Astrocyte of the hippocampus (primary cell): Measurements from ENCODE around the gene TTLL11.
A peak's percentile ranks its signal among the peaks of the same experiment; 100 is the strongest.

ENCODE experiments used
- DNase-seq: peaks from one replicate; pipeline ENCODE4 v3.0.0; 2011; ENCODE audit warnings: low read depth, low spot score

TTLL11 gene

DNA sequence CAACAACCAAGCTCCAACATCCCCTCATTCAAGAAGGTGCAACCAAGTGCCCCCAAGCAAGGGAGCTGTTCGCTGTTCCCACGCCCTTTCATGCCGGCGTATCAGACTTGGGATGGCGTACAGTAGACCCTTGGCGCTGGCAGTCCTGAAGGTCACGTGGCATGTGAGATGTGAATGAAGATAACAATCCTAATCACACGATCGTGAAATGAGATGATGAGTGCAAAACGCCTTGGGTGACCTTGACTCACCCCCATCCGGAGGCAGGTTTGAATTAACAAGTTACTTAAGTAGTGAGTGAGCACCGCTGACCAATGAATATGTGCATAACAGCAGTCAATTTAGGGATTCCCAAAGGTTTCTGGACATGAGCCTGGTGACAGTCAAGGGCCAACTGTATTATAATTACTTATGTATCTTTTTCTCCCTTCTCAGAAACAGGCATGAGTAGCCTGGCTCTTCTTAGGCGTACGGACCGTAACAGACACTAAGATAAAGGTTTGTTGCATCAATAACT, 150.2 kb downstream of the TTLL11 start:
- no peak for DNase-seq

DNA sequence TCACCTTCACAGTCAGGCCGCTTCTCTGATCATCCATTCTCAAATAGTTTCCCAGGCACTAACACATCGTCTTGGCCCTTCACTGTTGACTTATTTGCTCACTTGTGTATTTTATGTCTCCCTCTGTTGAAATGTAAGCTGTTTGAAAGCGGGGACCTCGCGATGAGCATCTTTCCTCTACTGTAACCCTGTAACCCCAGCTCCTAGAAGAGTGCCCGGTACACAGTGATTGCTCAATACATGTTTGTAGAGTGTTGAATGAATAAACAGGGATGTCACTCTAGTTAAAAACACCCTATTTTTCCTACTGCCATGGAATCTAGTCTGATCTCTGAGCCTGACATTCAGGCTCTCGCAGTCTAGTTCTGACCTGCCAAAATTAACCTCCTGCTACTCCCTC, 150.8 kb downstream of the TTLL11 start:
- no peak for DNase-seq

DNA sequence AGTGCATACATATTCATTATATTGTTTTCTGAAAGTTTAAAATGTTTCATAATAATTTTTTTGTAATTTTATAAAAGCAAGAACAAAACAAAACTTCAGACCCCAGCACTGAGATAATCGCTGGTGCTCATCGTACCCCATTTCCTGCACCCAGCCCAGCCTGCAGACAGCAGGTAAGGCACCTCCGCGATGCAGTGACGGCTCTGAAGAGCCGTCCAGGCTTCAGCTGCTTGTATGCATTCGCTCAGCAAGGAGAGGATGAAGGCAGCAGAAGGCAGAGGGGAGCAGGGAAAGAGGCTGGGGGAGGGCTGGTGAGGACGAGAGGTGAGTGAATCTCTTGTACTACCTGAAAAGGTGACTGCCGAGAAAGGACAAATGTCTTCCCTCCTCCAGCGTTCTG, 153.5 kb downstream of the TTLL11 start:
- DNase-seq = no peak

DNA sequence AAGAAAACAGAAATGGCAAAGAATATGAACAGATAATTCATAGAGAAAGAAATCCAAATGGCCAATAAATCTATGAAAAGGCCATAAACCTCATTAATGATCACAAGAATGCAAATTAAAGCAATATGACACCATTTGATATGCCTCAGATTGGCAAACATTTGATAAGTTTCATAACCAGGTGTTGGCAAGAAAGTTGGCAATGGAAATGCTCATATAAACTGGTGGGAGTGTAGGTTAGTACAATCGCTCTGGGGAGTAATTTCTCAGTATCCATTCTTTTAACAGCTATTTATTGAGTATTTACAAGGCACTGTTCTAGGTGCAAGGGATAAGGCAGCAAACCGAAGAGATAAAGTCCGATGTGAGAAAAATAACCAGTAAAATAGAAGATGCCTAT, 154.5 kb downstream of the TTLL11 start:
- no peak for DNase-seq

DNA sequence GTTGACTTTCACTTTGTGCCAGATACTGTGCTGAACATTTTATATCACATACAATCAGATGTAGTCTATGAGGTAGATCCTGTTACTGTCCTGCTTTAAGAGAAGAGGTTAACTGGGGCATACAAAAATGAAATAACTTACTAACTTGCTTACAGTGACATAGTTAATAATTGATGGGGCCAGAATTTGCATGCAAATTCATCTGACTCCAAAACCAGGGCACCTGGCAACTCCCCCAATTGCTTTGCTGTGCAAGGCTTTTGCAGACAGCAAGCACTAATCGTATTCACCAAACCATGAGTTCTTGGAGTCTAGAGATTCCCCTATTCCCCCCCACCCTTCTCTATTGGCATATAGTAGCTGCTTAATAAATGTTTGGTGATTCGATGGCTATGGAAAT, 155.9 kb downstream of the TTLL11 start:
- no peak for DNase-seq

DNA sequence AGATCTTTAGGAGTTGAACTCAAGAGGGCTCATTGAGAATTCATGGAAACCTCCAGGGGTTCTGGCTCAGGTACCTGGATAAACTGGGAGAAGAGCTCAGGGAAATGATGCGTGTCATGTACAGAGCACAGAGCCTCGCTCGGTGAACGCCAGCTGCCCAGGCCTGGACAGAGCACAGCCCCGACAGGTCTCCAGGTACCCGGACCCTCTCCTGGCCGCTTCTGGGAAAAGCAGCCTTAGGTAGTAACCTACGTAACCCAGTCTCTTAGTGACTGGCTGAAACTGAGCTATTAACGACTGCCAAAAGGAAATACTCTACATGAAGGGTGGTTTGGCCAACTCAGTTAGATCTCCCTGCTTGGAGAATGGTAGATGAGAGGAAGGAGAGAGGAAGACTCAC, 157.4 kb downstream of the TTLL11 start:
- DNase-seq = no peak

DNA sequence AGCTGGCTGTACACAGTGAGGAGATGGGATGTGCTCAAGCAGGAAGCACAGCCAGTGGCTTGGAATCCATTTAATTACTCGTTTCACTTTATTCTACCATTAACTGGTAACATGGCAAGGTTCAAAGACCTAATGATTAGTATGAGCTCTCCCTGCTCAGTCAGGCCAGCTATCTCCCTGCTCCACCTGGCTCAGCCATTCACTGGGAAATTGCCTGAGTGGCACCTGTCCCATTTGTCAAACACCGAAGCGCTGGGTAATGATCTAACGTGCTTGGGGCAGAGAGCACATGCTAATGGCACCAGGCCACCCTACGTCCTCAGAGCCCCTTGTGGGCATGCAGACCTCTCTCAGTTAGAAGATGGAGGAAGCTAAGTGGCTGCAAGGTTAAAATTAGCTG, 162.2 kb downstream of the TTLL11 start:
- DNase-seq = no peak

DNA sequence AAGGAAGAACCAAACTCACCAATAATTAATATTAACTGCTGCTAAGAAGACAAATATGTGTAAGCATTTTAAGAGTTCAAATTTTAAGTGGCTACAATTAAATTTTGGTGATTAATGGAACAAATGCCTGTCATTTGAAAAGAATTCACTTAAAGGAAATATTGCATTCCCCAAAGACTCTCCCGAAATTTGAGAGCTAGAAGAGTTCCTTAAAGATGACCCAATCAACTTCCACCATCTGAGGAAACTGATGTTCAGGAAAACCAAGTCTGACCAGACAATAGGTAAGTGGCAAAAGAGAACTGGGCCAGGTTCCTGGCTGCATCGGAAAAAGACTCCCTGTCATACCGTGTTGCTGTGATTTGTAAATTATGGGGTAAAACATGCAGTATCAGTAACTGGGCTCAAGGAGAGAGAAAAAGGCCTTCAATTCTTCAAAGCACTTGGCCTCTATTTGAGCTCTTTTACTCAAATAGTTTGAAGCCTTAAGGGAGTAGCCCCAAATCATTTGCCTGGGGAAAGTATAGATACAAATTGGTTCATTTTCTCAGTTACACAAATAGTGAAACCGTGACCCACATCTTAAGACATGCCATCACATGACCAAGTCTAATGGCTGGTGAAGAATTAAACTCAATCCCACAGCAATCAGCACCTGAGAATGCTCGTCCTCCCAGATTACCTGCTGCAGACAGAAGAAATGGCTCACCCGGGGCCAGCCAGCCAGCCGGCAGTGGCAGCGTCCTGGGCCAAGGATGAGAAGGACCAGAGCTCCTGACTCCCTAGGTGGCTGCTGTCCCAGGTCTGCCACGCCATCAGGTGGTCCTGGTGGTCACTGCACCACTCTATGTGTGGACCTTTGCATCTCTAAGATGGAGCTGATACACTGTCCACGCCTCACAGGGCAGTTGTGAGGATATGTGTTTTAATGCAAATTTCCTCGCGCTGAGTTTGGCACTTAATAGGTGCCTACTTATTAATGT, 162.9 kb downstream of the TTLL11 start:
- DNase-seq = no peak

DNA sequence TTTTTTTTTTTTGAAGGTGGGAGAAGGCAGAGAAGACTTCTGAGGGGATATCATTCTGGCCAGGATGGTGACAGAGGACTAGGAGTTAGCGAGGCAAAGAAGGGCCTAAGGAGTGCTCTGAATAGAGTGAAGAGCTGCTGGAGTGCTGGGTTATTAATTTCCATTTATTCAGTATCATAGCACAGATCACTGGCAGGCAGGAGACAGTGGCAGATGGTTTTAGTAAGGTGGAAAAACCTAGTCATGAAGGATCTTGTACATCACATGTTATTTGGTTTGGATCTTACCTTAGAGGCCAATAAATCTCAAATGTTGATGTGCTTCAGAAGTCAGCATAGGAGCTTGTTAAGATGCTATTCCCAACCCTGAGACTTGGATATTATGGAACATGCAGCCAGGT, 165.5 kb downstream of the TTLL11 start:
- no peak for DNase-seq

DNA sequence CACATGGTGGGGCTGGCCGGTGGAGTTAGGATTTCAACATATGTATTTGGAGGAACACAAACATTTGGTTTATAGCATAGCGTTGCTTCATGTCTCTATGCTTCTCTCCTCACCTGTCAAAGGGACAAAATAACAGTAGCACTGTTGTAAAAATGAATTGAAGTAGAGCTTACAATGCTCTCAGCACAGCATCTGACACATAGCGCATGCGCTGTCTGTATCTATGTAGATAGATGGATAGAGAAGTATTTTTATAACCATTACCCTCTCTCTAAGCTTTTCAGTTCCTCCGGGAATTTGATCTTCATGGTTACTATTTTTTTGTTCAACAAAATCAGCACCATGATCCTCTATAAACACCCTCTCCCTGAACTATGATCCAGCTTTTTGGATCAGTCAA, 166.0 kb downstream of the TTLL11 start:
- DNase-seq = no peak

DNA sequence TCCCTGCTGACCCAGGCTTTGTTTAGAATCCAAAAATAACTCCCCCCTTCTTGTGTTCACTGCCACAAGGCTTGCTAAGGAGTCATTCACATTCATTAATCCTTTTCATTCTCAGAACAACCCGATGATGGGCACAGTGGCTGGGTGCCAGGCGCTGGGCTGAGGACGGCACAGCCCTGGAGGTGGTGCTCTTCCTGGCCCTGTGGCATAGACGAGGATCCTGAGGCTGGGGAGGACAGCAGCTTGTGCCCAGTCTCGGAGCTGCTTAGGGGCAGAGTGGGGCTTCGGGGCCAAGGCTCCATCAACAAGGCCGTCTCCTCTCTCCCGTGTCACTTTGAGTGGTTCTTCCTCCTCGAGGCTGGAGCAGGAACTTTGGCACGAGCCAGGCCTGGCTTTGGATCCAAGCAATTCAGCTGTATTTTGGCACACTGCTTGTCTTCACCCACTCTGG, 166.7 kb downstream of the TTLL11 start:
- DNase-seq = peak; percentile 55

DNA sequence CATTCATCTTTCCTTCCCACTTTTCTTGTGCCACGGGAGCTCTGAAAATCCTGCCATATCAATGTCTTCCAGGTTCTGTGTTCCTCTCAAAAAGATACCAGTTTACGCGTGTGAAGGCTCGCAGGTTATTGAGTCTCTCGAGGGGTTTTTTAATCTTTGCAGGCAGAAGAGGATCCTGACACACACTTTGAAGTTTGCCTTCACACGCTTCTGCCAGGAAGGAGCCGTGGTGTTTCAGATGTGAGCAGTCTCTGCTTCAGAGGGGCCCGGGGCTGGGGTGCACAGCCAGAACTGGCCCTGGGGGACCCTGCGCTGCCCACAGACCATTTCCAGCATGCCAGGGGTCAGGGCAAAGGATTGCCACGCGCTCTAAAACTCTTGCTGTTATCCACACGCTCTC, 167.2 kb downstream of the TTLL11 start:
- DNase-seq = no peak

DNA sequence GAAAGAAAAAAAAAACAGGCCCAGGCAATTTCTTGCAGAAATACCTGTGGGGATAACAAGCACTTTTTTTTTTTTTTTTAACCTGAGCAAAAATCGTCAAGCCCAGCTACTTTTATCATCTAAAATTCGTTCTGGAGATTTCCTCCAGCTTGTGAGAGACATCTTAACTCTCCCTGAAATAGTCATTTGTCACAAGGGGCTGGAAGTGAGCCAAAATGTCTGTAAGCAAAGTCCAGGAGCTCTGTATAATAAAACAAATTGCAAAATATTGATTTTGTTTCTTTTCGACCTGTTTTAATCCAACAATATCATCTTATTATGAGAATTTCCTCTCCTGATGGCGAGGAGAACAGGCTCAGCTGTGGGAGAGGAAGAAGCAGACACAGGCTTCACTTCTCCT, 168.4 kb downstream of the TTLL11 start:
- DNase-seq = no peak

DNA sequence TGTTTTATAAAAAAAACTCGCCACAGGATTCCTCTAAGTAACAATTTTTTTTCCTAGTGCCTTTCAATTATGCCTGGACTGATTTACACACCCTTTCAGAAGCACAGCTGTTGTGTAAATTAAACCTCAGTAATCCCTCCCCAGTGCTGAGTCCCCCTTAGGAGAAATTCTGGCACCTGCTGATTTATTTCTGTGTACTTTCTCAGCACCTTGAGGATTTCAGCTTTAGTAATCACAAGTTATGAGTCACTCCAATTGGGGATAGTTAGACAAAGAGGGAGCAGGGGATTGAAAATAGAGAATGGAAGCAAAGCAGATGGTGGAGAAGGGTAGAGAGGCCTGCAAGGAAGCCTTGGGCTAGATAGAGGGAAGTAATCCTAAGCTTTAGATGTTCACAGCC, 171.7 kb downstream of the TTLL11 start:
- no peak for DNase-seq

DNA sequence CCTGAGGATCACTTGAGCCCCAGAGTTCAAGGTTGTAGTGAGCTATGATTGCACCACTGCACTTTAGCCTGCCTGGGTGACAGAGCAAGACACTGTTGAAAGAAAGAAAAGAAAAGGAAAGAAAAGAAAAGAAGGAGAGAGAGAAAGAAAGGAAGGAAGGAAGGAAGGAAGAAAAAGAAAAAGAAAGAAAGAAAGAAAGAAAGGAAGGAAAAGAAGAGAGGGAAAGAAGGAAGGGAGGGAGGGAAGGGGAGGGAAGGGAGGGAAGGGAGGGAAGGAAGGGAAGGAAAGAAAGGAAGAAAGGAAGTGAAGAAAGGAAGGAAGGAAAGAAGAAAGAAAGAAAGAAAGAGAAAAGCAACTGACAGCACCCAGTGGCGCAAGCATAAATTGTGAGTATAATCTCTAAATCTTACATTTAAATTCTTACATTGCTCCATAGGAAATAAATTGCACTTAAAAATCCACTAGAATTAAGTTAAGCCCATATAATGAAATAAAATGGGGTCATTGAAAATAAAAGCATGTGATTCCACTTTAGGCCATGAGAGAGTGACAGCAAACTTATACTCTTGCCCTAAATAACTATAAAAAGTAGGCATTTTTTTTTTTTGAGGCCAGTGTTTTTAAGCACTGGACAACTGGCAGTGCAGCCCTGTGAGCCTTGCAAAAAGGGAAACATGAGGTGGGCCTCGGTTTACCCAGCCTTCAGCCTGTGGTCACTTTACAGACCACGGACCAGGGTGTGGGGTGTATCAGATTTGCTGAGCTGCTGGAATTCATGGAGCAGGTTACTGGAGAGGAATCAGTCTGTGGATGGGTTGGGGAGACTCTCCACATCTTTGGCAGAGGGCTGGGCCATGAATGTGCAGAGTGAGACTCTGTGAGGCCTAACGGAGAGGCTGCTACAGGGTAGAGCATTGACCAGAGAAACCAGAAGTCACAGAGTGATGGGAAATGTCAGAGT, 175.5 kb downstream of the TTLL11 start:
- no peak for DNase-seq

DNA sequence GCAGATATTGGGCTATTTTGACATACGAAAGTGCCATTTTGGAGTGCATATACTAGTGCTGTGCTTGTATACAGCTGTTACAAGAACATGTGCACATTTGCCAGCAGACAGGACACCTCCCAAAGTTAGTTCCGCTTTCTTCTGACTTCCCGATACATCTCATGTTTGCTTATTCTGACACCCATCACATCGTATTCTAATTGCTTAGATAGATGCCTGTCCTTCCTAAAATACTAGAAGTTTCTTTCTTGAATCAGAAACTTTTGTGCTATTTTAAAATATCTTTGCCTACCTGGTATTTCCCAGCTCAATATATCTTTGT, 177.8 kb downstream of the TTLL11 start:
- no peak for DNase-seq

DNA sequence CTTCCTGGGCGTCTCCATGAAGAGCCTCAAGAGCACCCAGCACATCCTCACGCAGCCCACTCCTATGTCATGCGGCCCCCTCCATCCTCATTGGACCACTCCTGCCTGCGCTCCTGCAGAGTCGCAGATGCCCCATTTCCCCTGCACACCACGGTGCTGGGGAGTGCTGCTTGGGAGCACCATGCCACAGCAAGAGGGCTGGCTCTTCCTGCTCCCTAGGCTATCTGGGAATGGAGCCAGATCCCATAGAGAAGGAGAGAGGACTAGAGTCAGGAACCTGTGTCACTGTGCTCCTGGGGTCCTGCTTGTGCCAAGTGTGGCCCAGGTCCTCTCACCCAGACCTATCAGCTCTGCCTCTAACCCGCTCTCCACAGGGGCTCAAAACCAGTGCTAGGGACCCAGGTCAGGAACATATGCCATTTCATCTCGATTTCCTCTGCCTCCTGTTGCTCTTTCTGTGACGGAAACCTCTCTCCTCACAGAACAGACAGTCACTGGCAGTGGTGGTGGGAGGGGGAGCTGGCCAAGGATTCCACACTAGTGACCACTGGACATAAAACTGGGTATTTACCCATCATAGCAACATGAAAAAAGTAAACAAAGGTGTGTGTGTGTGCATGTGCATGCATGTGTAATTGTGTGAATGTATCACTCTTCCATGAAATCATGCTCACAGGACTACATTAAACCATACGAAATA, 178.4 kb downstream of the TTLL11 start:
- DNase-seq = no peak

DNA sequence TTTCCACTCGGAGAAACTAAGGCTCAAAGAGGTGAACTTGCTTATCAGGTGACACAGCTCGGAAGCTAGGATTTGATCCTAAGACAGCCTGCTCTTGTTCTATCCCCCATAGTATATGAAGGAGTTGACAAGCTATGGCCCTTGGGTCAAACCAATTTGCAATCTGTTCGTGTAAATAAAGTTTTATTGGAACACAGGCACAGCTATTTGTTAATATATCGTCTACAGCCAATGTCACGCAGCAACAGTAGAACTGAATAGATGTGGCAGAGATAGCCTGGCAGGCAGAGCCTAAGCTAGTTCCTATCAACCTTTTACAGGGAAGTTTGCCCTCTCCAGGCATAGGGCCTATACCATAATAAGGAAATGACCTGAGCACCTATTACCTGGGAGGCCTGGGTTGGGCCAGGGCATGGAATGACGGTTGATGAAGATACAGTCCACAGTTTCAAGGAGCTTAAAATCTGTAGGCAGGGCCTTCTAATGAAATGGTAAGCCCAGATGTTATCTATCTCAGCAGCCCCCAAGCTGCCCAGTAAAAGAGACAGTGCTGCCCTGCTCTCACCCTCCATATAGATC, 179.0 kb downstream of the TTLL11 start:
- no peak for DNase-seq

DNA sequence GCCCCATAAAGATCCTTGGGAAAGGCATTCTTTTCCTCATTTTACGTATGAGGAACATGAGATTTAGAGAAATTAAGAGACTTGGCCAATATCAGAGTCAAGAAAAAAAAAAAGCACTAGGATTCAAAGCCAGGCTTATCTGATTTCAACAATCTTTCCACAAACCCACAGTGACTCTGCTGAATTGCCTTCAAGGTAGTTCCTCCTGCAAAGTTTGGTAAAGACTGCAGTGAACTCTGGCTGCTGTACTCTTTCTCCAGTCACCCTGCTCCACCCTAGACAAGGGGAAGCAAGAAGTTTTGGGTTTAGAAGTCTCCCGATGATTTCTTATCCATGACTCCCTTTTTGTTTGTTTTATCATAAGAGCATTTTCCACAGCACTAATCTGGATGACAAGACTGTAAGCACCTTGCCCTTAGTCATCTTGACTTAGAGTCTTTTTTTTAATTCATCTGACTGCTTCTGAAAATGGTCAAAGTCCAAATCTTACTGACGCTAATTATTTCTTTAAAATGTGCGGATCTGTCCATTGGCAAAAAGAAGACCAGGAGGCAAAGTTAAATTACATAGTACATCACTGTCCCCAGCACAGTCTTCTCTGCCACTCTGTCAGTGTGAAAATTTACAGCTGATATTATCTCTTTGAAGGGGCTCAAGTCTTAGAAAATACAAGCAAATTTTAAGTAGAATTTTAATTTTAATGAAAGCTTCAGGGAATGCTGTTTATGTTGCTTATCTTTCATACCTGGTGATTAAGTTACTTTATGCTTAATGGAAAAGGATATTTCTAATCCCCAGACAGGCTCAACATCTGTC, 180.1 kb downstream of the TTLL11 start:
- no peak for DNase-seq

DNA sequence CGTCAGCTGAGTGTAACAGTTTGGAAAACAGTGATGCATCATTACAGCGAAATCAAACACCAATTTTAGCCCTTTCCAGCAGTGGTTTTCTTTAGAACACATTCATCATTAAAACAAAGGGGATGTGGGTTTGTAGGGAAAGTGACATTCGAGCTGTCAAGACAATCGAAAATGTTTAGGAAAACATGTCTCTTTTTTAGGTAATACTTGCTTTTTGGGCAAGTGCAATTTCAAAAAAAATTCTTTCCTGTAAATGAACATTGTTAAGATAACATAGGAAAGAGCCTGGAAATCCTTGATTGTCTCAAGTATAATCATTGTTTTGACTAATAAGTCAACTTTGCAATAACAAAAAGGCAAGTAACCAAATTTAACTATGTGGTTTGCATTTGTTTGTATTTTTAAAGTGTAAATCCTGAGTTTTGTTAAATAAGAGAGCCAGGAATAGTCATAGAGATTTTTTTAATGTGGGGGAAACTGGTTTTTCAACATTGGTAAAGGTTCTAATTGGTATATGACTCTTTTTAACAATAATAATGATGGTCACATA, 182.5 kb downstream of the TTLL11 start:
- DNase-seq = peak; percentile 34
